ENCODE measurements around the gene HEATR5B.
A peak's percentile ranks its signal among the peaks of the same experiment; 100 is the strongest.
"Not testable (repeated sequence)": the region's sequence is repeated elsewhere in the genome, so short reads cannot be mapped to it uniquely, and the experiment has no call there.

HEATR5B gene

DNA sequence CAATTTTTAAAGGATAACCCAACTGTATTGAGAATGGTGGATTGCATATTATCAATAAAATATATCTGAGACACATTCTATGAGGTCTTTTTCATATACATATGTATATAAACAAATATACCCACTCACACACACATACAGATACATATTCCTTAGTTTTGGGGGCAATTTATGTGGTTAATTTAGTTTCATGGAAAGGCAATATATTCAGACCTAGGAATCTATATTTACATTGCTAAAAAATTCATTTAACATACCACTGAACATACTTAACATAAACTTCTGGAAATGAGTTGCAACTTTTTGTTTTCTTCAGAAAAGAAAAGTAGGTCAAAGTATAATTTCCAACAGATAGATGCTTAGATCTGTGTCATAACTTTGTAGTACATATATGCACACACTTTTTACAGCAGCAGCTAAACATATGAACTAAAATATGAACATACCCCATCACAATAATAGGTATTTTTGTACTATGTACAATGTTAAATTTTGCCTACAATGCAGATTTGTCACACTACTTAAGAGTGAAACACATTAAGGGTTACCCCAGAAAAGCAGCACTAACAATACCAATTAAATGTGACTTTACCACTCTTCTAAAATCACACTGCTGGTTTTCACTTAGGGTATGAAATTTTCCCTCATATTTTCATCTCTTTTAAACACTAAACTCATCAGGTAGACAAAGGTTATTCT lies 23.0 kb downstream of the HEATR5B start:
- no peak for FAIRE-seq

DNA sequence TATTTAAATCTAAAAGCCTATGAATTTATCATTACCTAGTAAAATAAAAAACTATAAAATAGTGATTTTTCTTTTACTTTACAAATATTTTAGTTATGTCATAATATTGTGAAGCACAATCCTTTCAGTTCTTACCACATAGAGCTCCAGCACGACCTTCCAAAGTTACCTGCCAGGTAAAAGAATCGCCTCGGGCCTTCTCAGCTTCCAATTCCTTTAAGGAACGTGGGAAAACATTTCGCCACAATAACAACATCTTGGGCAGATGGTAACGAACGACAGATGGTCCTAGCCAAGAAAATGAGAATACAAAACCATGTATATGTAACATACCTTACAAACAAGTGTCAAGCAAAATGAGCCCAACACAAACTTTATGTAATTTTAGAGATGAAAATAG lies 23.7 kb downstream of the HEATR5B start:
- FAIRE-seq = no peak

DNA sequence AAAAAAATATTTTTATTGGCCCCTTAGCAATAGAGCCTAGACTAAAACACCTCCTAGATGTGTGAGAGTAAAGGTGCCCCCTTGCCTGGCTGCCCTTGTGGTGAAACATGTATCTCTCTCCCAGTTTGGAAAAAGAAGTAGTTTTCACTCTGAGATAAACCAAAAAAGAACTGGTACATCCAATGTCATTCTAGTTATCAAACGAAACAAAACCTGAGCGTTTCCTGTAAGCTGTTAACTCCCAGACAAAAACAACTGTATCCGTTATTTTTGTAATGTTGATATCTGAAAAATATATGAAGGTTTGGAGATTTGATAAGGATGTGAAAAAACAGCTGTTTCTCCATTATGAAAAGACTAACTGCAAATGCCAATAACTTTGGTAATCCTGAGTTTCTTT lies 24.3 kb downstream of the HEATR5B start:
- FAIRE-seq = no peak

DNA sequence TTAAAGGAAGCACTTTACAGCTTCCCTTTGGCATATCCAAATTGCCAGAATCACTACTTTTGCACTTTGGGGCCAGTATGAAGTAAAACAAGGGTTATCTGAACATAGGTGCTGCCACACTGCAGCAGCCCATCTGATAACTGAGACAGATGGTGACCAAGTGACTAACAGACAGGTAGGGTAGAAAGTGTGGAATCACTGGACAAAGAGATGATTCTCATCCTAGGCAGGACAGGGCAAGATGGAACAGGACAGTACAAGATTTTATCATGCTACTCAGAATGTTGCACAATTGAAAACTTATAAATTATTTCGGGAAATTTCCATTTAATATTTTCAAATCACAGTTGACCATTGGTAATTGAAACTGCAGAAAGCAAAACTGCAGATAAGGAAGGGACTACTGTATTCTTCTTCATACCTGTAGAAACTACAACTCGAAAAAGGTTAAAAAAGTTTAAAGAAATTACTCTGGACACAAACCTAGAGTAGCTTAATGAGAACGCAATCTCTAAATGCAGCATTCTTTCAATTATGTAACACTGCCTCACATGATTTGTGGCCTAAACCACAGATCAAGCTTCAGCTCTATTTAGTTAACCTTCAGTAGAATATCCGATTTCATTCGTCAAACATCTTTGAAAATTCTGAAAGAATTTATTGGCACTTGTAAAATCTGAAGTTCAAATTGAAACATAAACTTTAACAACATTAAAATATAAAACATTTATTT lies 31.4 kb downstream of the HEATR5B start:
- no peak for FAIRE-seq

DNA sequence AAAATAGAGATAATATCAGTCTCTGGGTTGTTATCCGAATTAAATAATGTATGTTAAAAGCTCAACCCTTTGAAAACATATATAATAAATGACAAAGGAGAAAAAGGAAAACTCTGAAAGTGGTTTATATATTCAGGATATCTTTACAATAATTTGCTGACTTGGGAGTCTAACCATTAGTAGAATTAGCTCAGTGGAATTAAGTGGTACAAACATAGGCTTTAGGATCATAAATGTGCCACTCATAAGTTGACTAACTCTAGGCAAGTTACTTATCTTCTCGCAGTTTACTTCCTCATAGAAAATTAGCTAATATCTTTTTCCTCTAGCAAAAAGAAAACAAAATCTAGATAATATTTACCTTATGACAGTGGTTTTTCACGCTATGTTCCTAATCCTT lies 44.6 kb downstream of the HEATR5B start:
- FAIRE-seq = no peak

DNA sequence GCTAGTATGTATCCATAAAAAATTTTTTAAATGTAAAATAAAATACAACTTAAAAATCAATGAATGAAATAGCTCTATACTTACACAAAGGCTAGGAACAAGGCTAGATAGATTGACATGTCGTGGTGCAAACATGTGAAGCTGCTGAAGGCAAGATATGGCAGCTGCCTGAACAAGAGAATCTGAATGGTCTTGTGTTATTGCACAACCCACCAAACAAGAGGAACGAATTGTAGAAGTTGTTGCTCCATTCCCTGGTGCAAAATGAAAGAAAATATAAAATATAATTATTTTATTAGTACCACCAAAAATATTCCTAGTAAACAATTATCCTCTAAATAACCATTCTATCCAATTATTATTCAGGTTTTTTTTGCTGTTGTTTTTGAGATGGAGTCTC lies 46.4 kb downstream of the HEATR5B start:
- FAIRE-seq = no peak

DNA sequence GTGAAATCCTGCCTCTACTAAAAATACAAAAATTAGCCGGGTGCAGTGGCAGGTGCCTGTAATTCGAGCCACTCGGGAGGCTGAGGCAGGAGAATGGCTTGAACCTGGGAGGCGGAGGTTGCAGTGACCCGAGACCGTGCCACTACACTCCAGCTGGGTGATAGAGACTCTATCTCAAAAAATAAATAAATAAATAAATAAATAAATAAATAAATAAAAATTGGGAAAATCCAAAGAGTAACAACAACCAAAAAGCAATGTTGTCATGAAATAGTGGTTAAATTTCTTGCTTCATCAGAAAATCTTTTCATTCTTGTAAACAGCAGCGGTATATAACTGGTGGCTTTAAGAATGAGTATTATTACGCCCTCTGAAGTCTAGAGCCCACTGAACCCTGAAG lies 54.4 kb downstream of the HEATR5B start:
- no peak for FAIRE-seq

DNA sequence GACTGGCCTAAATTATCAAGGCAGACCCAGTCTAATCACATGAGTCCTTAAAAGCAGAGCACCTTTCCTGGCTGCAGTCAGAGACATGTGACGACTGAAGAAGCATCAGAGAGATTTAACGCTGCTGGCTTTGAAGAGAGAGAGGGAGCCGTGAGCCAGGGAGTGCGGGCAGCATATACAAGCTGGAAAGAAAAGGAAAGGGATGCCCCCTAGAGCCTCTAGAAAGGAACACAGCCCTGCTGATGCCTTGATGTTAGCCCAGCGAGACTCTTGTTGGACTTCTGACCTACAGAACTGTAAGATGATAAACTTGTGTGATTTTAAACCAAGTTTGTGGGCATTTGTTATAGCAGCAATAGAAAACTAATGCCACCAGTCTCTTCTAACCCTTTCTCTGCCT lies 58.1 kb downstream of the HEATR5B start:
- no peak for FAIRE-seq

DNA sequence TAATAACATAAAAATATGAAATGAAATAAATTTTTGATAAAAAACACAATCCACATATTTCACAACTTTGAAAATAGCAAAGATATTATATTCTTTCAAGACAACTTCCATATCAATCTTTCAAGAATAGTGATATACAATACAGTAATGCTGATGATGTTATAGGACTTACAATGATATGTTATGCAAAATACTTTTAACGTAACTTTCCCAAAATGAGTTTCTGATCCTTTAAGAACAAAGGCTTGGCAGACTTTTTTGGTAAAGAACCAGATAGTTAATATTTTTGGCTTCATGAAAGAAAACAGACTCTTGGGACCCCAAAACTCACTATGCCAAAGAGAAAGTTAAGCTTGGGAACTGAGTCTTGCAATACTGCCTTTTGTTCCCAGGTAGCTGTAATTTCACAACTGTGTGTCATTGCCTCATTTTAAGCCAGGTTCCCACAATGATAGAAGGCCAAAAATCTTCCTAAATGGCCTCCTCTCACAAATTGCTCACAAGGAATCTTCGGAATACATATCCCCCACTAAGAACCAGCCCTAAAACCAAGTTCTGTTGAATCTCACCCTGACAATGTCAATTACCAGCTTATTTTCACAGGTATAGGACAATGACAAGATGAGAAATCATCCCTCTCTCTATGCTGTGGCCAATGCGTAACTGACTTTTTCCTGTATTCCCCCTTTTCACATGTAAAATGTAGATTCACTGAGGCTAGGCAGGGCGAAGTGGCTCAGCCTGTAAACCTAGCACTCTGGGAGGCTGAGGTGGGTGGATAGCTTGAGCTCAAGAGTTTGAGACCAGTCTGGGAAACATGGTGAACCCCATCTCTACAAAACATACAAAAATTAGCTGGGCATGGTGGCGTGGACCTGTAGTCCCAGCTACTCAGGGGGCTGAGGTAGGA lies 63.0 kb downstream of the HEATR5B start:
- FAIRE-seq = peak; percentile 6

DNA sequence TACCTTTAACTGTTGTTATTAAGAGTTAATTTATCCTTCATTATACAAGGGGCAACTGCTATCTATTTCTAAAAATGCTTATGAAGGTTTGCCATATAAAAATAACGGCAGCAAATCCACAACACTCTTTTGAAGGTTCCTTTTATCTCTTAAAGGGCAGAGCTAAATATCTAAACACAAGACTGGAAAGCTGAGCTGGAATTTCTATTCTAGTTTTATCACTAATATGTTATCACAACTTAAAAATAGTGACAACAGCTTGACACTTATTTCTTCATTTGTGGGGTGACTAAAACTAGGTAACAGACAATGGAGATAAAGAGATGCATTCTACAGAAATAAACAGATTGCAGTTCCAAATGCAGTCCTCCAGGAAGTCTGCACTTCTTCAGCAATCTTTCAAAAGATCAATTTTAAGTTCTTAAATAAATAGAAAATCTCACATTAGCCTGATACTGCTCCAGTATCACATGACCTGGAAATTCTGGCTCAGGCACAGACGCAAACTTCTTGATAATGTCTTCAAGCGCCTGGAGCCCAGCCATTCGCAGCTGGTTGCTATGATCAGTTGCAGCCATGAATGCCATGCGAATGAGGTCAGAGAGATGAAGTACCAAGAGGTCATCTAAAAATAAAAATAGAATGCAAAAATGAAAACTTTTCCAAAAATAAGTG lies 63.8 kb downstream of the HEATR5B start:
- FAIRE-seq = no peak

DNA sequence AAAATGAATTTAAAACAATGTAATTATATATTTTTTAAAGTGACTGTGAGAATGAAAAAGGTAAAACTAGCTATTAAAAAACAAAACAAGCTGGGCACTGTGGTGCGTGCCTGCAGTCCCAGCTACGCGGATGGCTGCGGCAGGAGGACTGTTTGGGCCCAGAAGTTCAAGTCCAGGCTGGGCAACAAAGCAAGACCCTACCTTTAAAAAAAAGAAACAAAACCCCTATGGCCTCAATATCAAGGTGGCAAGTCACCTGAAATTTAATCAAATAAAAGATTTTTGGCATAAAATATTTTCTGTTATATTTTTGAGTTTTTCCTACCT lies 70.9 kb downstream of the HEATR5B start:
- no peak for FAIRE-seq

DNA sequence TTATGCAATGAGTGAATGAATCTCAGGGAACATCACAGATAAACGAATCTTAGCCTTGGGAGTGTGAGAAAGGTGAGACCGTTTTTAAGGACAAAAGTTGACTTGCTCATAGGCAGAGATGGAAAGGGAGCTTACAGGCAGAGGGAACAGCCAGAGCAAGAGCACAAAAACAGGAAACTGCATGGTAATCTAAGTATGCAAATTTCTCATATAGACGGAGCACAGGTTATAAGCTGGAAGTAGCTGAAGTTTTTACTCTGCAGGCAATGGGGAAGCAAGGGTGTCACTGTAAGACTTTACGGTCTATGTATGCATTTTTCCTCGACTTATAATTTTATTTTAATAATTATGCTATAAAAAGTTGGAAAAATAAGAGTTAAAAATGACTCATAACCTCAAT lies 73.0 kb downstream of the HEATR5B start:
- FAIRE-seq = no peak

DNA sequence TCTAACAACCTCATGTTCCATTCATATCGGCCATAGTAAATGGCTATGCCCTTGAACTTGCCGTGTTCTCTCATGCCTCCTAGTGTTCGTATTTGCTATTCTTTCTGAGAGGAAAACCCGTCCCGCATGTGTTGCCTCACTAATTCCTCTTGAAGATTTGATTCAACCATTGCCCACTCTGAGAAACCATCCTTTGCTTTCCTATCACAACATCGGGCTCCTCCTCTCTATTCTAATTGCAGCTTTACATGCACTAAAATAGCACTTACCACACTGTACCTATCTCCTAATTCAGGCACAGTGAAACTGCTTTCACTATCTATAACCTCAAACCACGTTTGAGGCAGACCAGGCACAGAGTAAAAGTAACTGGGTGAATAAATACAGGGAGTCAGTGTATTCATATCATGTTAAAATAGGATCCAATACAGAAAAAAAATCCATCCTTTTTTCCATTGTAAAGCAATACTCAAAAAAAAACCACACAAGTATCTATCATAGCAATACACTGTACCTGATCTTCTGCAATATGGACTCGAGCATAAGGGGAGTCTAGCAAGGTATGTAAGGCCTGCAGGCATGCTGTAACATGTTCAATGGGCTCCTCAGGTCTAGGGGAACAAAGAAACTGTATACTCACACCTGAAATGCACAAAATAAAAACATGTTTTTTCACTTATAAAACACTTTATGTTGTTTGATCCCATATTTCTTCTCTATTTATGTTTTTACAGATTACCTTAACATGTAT lies 78.9 kb downstream of the HEATR5B start:
- FAIRE-seq = no peak

DNA sequence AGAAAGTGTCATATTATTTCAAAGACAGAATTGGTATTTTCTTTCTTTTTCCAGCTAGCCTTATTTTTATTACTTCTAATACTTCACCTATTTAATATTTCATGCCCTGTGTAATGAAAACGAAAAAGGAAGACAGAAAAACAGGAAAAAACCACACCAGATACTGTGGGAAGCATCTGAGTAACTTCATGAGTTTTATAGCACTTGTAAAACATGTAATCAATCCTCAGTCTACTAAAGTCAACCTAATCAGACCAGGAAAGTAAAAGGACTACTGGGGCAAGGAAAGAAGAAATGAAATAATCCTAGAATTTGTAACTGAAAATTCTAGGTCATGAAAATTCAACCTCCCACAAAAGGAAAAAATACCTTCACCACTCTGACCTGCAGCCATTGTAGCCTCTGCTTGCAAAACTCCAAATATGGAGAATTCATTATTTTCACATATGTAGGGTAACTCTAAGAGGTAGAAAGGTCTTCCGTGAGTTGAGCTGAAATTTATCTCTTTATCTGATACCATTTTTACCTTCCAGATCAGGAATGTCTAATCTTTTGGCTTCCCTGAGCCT lies 83.1 kb downstream of the HEATR5B start:
- FAIRE-seq = peak; percentile 42

DNA sequence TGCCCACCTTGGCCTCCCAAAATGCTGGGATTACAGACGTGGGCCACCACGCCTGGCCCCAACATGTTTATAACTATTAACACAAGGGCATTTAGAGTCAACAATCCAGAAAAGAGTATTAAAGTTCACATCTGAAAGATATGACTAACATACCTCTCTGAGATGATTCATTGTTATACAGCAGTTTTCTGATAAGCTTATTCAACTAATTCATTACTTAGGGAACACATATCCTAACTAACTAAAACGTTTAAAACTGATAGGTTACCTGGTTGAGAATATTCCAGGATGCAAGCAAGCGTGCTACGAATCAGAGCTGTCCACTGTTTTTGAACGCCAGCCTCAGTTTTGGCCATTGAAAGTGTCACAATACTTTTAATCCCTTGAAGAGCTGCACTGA lies 83.9 kb downstream of the HEATR5B start:
- FAIRE-seq = no peak

DNA sequence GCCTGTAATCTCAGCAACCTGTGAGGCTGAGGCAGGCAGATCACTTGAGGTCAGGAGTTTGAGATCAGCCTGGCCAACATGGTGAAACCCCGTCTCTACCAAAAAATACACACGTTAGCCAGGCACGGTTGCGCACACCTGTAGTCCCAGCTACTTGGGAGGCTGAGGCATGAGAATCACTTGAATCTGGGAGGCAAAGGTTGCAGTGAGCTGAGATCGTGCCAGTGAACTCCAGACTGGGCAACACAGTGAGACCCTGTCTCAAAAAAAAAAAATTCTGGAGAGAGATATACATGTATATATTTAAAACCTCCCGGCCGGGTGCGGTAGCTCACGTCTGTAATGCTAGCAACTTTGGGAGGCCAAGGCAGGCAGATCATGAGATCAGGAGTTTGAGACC lies 84.8 kb downstream of the HEATR5B start:
- not testable (repeated sequence) for FAIRE-seq

DNA sequence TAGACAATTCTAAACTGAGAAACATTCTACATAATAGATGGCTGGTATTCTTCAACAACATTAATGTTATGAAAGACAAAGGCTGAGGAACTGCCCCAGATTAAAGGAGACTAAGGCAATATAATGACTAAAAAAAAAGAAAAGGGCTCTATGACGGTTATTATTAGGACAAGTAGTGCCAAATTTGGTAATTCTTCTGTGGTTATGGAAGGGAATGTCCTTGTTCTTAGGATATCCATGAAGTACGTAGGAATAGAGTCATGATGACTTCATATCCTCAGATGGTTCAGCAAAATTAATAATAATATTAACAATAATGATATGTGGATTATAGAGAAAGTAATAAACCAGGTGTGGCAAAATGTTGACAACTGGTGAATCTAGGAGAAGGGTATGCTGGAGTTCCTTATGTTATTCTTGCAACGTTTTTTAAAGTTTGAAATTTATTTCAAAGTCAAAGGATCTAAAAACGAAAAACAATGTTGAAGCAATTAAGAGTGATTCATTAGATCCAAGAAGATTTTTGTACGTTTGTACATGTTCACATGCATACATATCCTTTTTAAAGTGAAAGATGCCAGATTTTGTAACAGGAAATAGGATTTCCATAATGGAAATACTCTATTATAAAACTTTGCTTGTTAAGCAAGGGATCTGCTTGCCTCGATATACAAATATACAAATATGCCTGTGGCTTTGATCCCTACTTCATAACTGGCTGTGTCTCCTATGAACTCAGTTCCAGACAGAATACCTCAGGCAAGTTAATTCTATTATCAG lies 90.1 kb downstream of the HEATR5B start:
- no peak for FAIRE-seq

DNA sequence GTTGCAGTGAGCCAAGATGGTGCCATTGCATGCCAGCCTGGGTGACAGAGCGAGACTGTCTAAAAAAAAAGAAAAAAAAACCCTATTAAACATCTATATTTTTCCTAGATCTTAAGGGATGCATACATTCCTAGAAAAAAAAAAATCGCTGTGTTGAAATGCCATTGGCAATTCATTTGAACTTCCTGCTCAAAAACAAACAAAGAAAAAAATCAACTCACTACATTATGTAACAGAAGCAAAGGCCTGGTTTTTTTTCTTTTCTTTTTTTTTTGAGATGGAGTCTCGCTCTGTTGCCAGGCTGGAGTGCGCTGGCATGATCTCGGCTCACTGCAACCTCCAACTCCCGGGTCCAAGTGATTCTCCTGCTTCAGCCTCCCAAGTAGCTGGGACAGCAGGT lies 96.2 kb downstream of the HEATR5B start:
- no peak for FAIRE-seq

DNA sequence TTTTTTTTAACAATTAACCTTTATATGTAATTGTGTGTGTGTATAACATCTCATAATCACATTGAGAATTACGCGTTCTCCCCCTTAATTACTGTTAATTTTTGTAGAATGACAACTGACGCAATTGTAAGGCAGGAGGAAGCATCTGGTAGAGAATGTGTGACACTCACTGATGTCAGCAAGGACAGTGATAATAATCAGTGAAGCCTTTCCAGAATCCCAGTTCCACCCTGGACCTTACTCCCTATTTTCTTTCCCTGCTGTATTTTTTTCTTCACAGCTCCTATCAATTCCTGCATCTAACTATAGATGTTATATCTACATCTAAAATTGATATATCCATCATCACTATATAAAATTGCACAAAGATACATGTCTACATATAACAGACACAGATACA lies 101.7 kb downstream of the HEATR5B start:
- FAIRE-seq = no peak

DNA sequence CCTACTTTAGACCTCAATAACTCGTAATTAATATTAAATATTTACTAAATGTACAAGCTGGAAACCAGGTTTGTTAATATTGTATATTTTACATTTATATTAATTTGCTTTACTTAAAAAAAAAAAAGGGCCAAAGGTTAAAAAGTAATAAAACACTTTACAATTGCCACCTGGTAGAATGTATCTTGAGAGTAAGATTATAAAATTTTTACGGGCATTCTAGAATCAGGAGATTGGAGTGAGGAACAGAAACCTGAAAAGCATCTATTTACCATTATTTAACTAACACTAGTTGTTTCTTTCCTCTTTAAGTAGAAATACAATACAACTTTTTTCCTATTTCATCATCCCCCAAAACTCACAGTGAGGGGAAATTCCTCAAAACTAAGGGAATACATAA lies 102.3 kb downstream of the HEATR5B start:
- FAIRE-seq = peak; percentile 37

DNA sequence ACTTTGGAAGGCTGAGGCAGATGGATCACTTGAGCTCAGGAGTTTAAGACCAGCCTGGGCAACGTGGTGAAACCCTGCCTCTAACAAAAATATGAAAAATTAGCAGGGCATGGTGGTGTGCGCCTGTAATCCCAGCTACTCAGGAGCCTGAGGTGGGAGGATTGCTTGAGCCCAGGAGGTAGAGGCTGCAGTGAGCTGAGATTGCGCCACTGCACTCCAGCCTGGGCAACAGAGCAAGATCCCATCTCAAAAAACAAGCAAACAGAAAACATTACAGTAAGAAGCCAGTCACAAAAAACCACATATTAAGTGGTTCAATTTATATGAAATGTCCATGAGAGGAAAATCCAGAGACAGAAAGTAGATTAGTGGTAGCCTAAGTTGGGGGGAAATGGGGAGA lies 105.2 kb downstream of the HEATR5B start:
- FAIRE-seq = not testable (repeated sequence)
